Activated naive CD8-positive, alpha-beta T cell treated with anti-CD3 and anti-CD28 coated beads, Interleukin-2, amount 10 ng/mL, durations not matched to agents 7 days and 5 days (primary cell): ENCODE results near the gene FUT8. TPM values are rescaled to one million over a fixed set of nuclear protein-coding genes. Genes with fewer than 3 reads are reported as not detected.

ENCODE experiments used
- ATAC-seq: fragments of 150-1000 bp; cut with Tn5 transposase; one replicate; pipeline ENCODE4 v1.10.0; 2021; ENCODE audit warnings: low read depth, moderate library complexity
- POLR2A ChIA-PET: fragments of 350-600 bp; sonication (Branson Sonifier 250); formaldehyde crosslinking; loops from one replicate; lab custom pipeline; 2021; ENCODE audit warnings: antibody characterized with exemption; lab: Charles Lee
- DNase-seq: peaks from one replicate; pipeline ENCODE4 v3.0.0; 2021
- H3K27ac Mint-ChIP-seq: one replicate; pipeline ENCODE4 v1.8.0; 2022; ENCODE audit warnings: mild to moderate bottlenecking, mixed read lengths
- H3K27me3 Mint-ChIP-seq: one replicate; pipeline ENCODE4 v1.8.0; 2022; ENCODE audit warnings: mild to moderate bottlenecking, moderate library complexity, mixed read lengths
- H3K36me3 Mint-ChIP-seq: one replicate; pipeline ENCODE4 v1.8.0; 2021; ENCODE audit warnings: mild to moderate bottlenecking, mixed read lengths
- H3K4me1 Mint-ChIP-seq: one replicate; pipeline ENCODE4 v1.8.0; 2021; ENCODE audit warnings: mixed read lengths
- H3K4me3 Mint-ChIP-seq: one replicate; pipeline ENCODE4 v1.8.0; 2022; ENCODE audit warnings: mild to moderate bottlenecking, moderate library complexity, mixed read lengths
- H3K9me3 Mint-ChIP-seq: one replicate; pipeline ENCODE4 v1.8.0; 2021; ENCODE audit warnings: mixed read lengths
- total RNA-seq, 2 experiments: library from RNA; stranded (reverse); gene quantifications; one replicate each; pipeline ENCODE4 v1.2.3, GENCODE V29; 2021

FUT8 gene
- total RNA-seq, 2 experiments from 2014 or later = 82.7 to 86.4 TPM

GRCh38 chr14:65470404-65470880, 57.9 kb downstream of the FUT8 start:
- ATAC-seq (no peak), DNase-seq (no peak)
- POLR2A ChIA-PET = no interaction called here
- no peak overlapping the region for H3K4me3 Mint-ChIP-seq
- H3K36me3 Mint-ChIP-seq = peaks cover 34% of the 10 kb centered on the region
- no peak overlapping the region for H3K27ac Mint-ChIP-seq
- no peaks in the 10 kb centered on the region for H3K27me3 Mint-ChIP-seq
- no peaks in the 10 kb centered on the region for H3K9me3 Mint-ChIP-seq
- peaks cover 28% of the 10 kb centered on the region for H3K4me1 Mint-ChIP-seq

GRCh38 chr14:65471038-65471878, 58.7 kb downstream of the FUT8 start:
- Mint-ChIP-seq H3K4me1 (peaks cover 33% of the 10 kb centered on the region), H3K9me3 (no peaks in the 10 kb centered on the region), H3K27ac (peak overlapping the region; percentile 55), H3K4me3 (no peak overlapping the region), H3K36me3 (peaks cover 29% of the 10 kb centered on the region), H3K27me3 (no peaks in the 10 kb centered on the region)
- ATAC-seq (no peak), DNase-seq (no peak)
- POLR2A ChIA-PET = no interaction called here

GRCh38 chr14:65472189-65472588, 59.7 kb downstream of the FUT8 start:
- POLR2A ChIA-PET = no interaction called here
- H3K27ac Mint-ChIP-seq = peak overlapping the region; percentile 35

GRCh38 chr14:65476273-65476941, 63.9 kb downstream of the FUT8 start:
- Mint-ChIP-seq H3K27ac (peak overlapping the region; percentile 63), H3K36me3 (peaks cover 40% of the 10 kb centered on the region), H3K4me3 (no peak overlapping the region), H3K9me3 (no peaks in the 10 kb centered on the region), H3K4me1 (peaks cover 46% of the 10 kb centered on the region), H3K27me3 (no peaks in the 10 kb centered on the region)
- ATAC-seq = no peak
- POLR2A ChIA-PET = interaction anchor here (0.6 to 0.7 kb wide), 2 partner anchors 9 to 18 kb away, joined by 3 read pairs; no protein-coding TSS in a partner anchor
- DNase-seq = no peak

More at GRCh38 chr14:65472189-65472588, 59.7 kb downstream of the FUT8 start:
- H3K36me3 Mint-ChIP-seq = peaks cover 29% of the 10 kb centered on the region
- DNase-seq (no peak), ATAC-seq (no peak)
- H3K4me1 Mint-ChIP-seq = peaks cover 34% of the 10 kb centered on the region
- no peak overlapping the region for H3K4me3 Mint-ChIP-seq
- no peaks in the 10 kb centered on the region for H3K27me3 Mint-ChIP-seq
- no peaks in the 10 kb centered on the region for H3K9me3 Mint-ChIP-seq

GRCh38 chr14:65476942-65477318, 64.4 kb downstream of the FUT8 start:
- DNase-seq (no peak), ATAC-seq (no peak)
- no peak overlapping the region for H3K4me3 Mint-ChIP-seq
- H3K27ac Mint-ChIP-seq = no peak overlapping the region
- H3K27me3 Mint-ChIP-seq = no peaks in the 10 kb centered on the region
- POLR2A ChIA-PET = interaction anchor here (0.6 to 0.7 kb wide), 2 partner anchors 8 to 18 kb away, joined by 3 read pairs; no protein-coding TSS in a partner anchor
- peaks cover 41% of the 10 kb centered on the region for H3K4me1 Mint-ChIP-seq
- H3K36me3 Mint-ChIP-seq = peaks cover 41% of the 10 kb centered on the region
- no peaks in the 10 kb centered on the region for H3K9me3 Mint-ChIP-seq

GRCh38 chr14:65478017-65478416, 65.5 kb downstream of the FUT8 start:
- H3K27me3 Mint-ChIP-seq = no peaks in the 10 kb centered on the region
- DNase-seq (no peak), ATAC-seq (no peak)
- no peak overlapping the region for H3K4me3 Mint-ChIP-seq
- H3K4me1 Mint-ChIP-seq = peaks cover 39% of the 10 kb centered on the region
- no peak overlapping the region for H3K27ac Mint-ChIP-seq
- no peaks in the 10 kb centered on the region for H3K9me3 Mint-ChIP-seq
- peaks cover 45% of the 10 kb centered on the region for H3K36me3 Mint-ChIP-seq
- POLR2A ChIA-PET = no interaction called here

- POLR2A ChIA-PET = interaction anchor here (0.6 to 1.0 kb wide), 2 partner anchors 17 to 65 kb away, joined by 3 read pairs; no protein-coding TSS in a partner anchor
- peak overlapping the region; percentile 73 for H3K27ac Mint-ChIP-seq
- no peaks in the 10 kb centered on the region for H3K9me3 Mint-ChIP-seq
- H3K27me3 Mint-ChIP-seq = no peaks in the 10 kb centered on the region
- H3K4me3 Mint-ChIP-seq = peak overlapping the region; percentile 29
- peaks cover 48% of the 10 kb centered on the region for H3K36me3 Mint-ChIP-seq
- peaks cover 42% of the 10 kb centered on the region for H3K4me1 Mint-ChIP-seq
- ATAC-seq (peak; percentile 89), DNase-seq (no peak)
Observed at GRCh38 chr14:65478596-65478995, 66.1 kb downstream of the FUT8 start.

GRCh38 chr14:65479386-65479785, 66.9 kb downstream of the FUT8 start:
- Mint-ChIP-seq H3K9me3 (no peaks in the 10 kb centered on the region), H3K4me1 (peaks cover 39% of the 10 kb centered on the region), H3K36me3 (peaks cover 49% of the 10 kb centered on the region), H3K27me3 (no peaks in the 10 kb centered on the region), H3K27ac (peak overlapping the region; percentile 70), H3K4me3 (no peak overlapping the region)
- DNase-seq (no peak), ATAC-seq (no peak)
- POLR2A ChIA-PET = interaction anchor here (1.0 kb wide), 1 partner anchor 66 kb away, joined by 3 read pairs; no protein-coding TSS in a partner anchor

GRCh38 chr14:65482757-65483438, 70.4 kb downstream of the FUT8 start:
- H3K9me3 Mint-ChIP-seq = no peaks in the 10 kb centered on the region
- H3K27me3 Mint-ChIP-seq = no peaks in the 10 kb centered on the region
- DNase-seq (no peak), ATAC-seq (no peak)
- POLR2A ChIA-PET = no interaction called here
- peaks cover 52% of the 10 kb centered on the region for H3K36me3 Mint-ChIP-seq
- H3K27ac Mint-ChIP-seq = peak overlapping the region; percentile 22
- no peak overlapping the region for H3K4me3 Mint-ChIP-seq
- H3K4me1 Mint-ChIP-seq = peaks cover 31% of the 10 kb centered on the region

- DNase-seq (no peak), ATAC-seq (no peak)
- Mint-ChIP-seq H3K9me3 (no peaks in the 10 kb centered on the region), H3K27ac (no peak overlapping the region), H3K4me3 (no peak overlapping the region), H3K27me3 (no peaks in the 10 kb centered on the region), H3K36me3 (peaks cover 52% of the 10 kb centered on the region), H3K4me1 (peaks cover 28% of the 10 kb centered on the region)
- POLR2A ChIA-PET = no interaction called here
Observed at GRCh38 chr14:65483647-65484046, 71.1 kb downstream of the FUT8 start.

- DNase-seq (no peak), ATAC-seq (no peak)
- Mint-ChIP-seq H3K36me3 (peaks cover 41% of the 10 kb centered on the region), H3K27me3 (no peaks in the 10 kb centered on the region), H3K4me3 (no peak overlapping the region), H3K9me3 (no peaks in the 10 kb centered on the region), H3K4me1 (peaks cover 24% of the 10 kb centered on the region), H3K27ac (no peak overlapping the region)
- POLR2A ChIA-PET = interaction anchor here (0.6 kb wide), 1 partner anchor 9 kb away, joined by 3 read pairs; no protein-coding TSS in a partner anchor
Observed at GRCh38 chr14:65485516-65485915, 73.0 kb downstream of the FUT8 start.

- no peak overlapping the region for H3K4me3 Mint-ChIP-seq
- peaks cover 44% of the 10 kb centered on the region for H3K36me3 Mint-ChIP-seq
- peaks cover 22% of the 10 kb centered on the region for H3K4me1 Mint-ChIP-seq
- H3K27ac Mint-ChIP-seq = no peak overlapping the region
- POLR2A ChIA-PET = no interaction called here
- no peaks in the 10 kb centered on the region for H3K9me3 Mint-ChIP-seq
- DNase-seq = no peak
- ATAC-seq = no peak
- H3K27me3 Mint-ChIP-seq = no peaks in the 10 kb centered on the region
Observed at GRCh38 chr14:65486863-65487262, 74.3 kb downstream of the FUT8 start.
